Measurements from ENCODE around the gene RAB5B. TPM values are rescaled to one million over a fixed set of nuclear protein-coding genes. Genes with fewer than 3 reads are reported as not detected.
A peak's percentile ranks its signal among the peaks of the same experiment; 100 is the strongest.

Gene RAB5B
- total RNA-seq, 6 experiments from 2014 or later: 90.2 to 107 (median 96.5) TPM

- peak; percentile 63 for DNase-seq
- Mint-ChIP-seq H3K4me1 (ENCODE audit: low read depth) (peaks cover 17% of the 10 kb centered on the region), H3K27me3 (ENCODE audit: insufficient read depth) (no peaks in the 10 kb centered on the region; the same call in 1 of the 2 replicates), H3K36me3 (ENCODE audit: low read depth) (0 out of 2 replicates have a peak, but pooled peaks cover 7% of the 10 kb centered on the region), H3K27ac (peak overlapping the region; percentile 86), H3K9me3 (no peaks in the 10 kb centered on the region), H3K4me3 (no peak overlapping the region)
- TF ChIP-seq CTCF (IDR thresholded peaks at IDR 0.05): peak; percentile 87
These were observed 55.9 kb downstream of the RAB5B start for GRCh38 chr12:56029666-56030293.

- Mint-ChIP-seq H3K4me3 (no peak overlapping the region), H3K36me3 (ENCODE audit: low read depth) (0 out of 2 replicates have a peak, but pooled peaks cover 7% of the 10 kb centered on the region), H3K27ac (no peak overlapping the region), H3K27me3 (ENCODE audit: insufficient read depth) (no peaks in the 10 kb centered on the region; the same call in 1 of the 2 replicates), H3K9me3 (no peaks in the 10 kb centered on the region), H3K4me1 (ENCODE audit: low read depth) (peaks cover 17% of the 10 kb centered on the region)
- no peak for TF ChIP-seq CTCF (IDR thresholded peaks at IDR 0.05)
- no peak for DNase-seq
These were observed 58.1 kb downstream of the RAB5B start for GRCh38 chr12:56031987-56032386.

GRCh38 chr12:56034586-56035332 lies 60.9 kb downstream of the RAB5B start:
- no peak for DNase-seq
- H3K27me3 Mint-ChIP-seq (ENCODE audit: insufficient read depth): no peaks in the 10 kb centered on the region; the same call in 1 of the 2 replicates
- no peak for TF ChIP-seq CTCF (IDR thresholded peaks at IDR 0.05)
- H3K9me3 Mint-ChIP-seq: no peaks in the 10 kb centered on the region
- no peak overlapping the region for H3K27ac Mint-ChIP-seq
- H3K36me3 Mint-ChIP-seq (ENCODE audit: low read depth): 0 out of 2 replicates have a peak, but pooled peaks cover 6% of the 10 kb centered on the region
- H3K4me3 Mint-ChIP-seq: no peak overlapping the region
- peaks cover 3% of the 10 kb centered on the region for H3K4me1 Mint-ChIP-seq (ENCODE audit: low read depth)

- H3K4me1 Mint-ChIP-seq (ENCODE audit: low read depth): peaks cover 11% of the 10 kb centered on the region
- peaks cover 5% of the 10 kb centered on the region for H3K9me3 Mint-ChIP-seq
- peaks cover 8% of the 10 kb centered on the region for H3K36me3 Mint-ChIP-seq (ENCODE audit: low read depth)
- H3K27me3 Mint-ChIP-seq (ENCODE audit: insufficient read depth): peaks cover 4% of the 10 kb centered on the region
- no peak overlapping the region for H3K4me3 Mint-ChIP-seq
- H3K27ac Mint-ChIP-seq: no peak overlapping the region
- DNase-seq: no peak
- TF ChIP-seq CTCF (IDR thresholded peaks at IDR 0.05): no peak
These were observed 63.3 kb downstream of the RAB5B start for GRCh38 chr12:56037161-56037560.

- H3K9me3 Mint-ChIP-seq: peaks cover 10% of the 10 kb centered on the region
- H3K36me3 Mint-ChIP-seq (ENCODE audit: low read depth): peaks cover 16% of the 10 kb centered on the region
- no peak overlapping the region for H3K4me3 Mint-ChIP-seq
- peaks cover 18% of the 10 kb centered on the region for H3K4me1 Mint-ChIP-seq (ENCODE audit: low read depth)
- DNase-seq: no peak
- H3K27me3 Mint-ChIP-seq (ENCODE audit: insufficient read depth): peaks cover 5% of the 10 kb centered on the region
- no peak overlapping the region for H3K27ac Mint-ChIP-seq
- no peak for TF ChIP-seq CTCF (IDR thresholded peaks at IDR 0.05)
These were observed 64.3 kb downstream of the RAB5B start for GRCh38 chr12:56038022-56038655.

Measured in HFFc6 (cell line).